Neural crest cell (in vitro differentiated cells): Measurements from ENCODE around the gene PRRG2. TPM values are rescaled to one million over a fixed set of nuclear protein-coding genes. Genes with fewer than 3 reads are reported as not detected.

Source experiments
- DNase-seq: peaks from one replicate; pipeline ENCODE4 v3.0.0; 2021; ENCODE audit warnings: low read depth, mixed read lengths, low spot score
- H3K27ac Mint-ChIP-seq: one replicate; pipeline ENCODE4 v1.8.0; 2021; ENCODE audit warnings: mild to moderate bottlenecking, mixed read lengths; ENCODE audit not compliant: unreplicated experiment
- H3K27me3 Mint-ChIP-seq: 2 replicates; pipeline ENCODE4 v1.8.0; 2021; ENCODE audit warnings: low read depth, mild to moderate bottlenecking, mixed read lengths
- H3K36me3 Mint-ChIP-seq: 2 replicates; pipeline ENCODE4 v1.8.0; 2021; ENCODE audit warnings: low read depth, mild to moderate bottlenecking, mixed read lengths
- H3K4me1 Mint-ChIP-seq: 2 replicates; pipeline ENCODE4 v1.8.0; 2021; ENCODE audit warnings: mixed read lengths
- H3K4me3 Mint-ChIP-seq: one replicate; pipeline ENCODE4 v1.8.0; 2021; ENCODE audit warnings: mild to moderate bottlenecking, mixed read lengths
- H3K9me3 Mint-ChIP-seq: 2 replicates; pipeline ENCODE4 v1.8.0; 2021; ENCODE audit warnings: mixed read lengths
- CTCF ChIP-seq: fragments of 200-600 bp; sonication (generic); conservative IDR thresholded peaks from 2 replicates; pipeline ENCODE4 v1.5.0; 2021; ENCODE audit warnings: antibody characterized with exemption, mild to moderate bottlenecking
- total RNA-seq: library from RNA; stranded (reverse); gene quantifications from 2 replicates; pipeline ENCODE4 v1.2.1, GENCODE V29; 2021

The PRRG2 gene
- total RNA-seq, 1 donor from 2014 or later, result 1.0 TPM

GRCh38 chr19:49573425-49573824, 7.7 kb upstream of the PRRG2 start:
- H3K9me3 Mint-ChIP-seq, result no peaks in the 10 kb centered on the region
- H3K4me1 Mint-ChIP-seq, result peaks cover 14% of the 10 kb centered on the region
- H3K36me3 Mint-ChIP-seq, result no peaks in the 10 kb centered on the region
- no peak overlapping the region for H3K4me3 Mint-ChIP-seq
- no peak for TF ChIP-seq CTCF
- H3K27ac Mint-ChIP-seq, result no peak overlapping the region
- no peak for DNase-seq
- H3K27me3 Mint-ChIP-seq, result no peaks in the 10 kb centered on the region

DNA sequence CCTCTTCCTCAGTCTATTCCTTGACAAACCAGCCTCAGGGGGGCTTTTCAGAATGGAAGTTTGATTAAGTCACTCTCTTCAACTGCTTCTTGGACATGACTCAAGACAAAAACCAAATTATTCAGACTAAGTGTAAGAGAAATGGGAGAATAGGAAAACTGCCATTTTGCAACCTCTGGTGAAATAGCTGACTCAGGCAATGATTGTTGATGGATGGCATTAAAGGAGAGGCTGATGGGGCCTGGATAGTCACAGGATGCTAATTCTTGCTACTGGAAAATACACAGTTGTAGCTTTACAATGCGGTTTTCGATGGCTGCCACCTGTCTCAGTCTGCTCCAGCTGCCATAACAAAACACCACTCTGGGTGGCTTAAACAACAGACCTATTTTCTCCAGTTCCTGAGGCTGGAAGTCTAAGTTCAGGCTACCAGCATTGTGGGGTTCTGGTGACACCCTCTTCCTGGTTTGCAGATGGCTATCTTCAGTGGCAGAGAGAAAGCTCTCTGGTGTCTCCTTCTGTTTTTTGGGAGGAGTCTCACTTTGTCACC, 6.8 kb upstream of the PRRG2 start:
- H3K4me3 Mint-ChIP-seq, result no peak overlapping the region
- H3K9me3 Mint-ChIP-seq, result no peaks in the 10 kb centered on the region
- no peak for TF ChIP-seq CTCF
- peak overlapping the region; percentile 57 for H3K27ac Mint-ChIP-seq
- no peaks in the 10 kb centered on the region for H3K27me3 Mint-ChIP-seq
- H3K4me1 Mint-ChIP-seq, result peaks cover 20% of the 10 kb centered on the region
- H3K36me3 Mint-ChIP-seq, result no peaks in the 10 kb centered on the region
- DNase-seq, result no peak

- no peaks in the 10 kb centered on the region for H3K9me3 Mint-ChIP-seq
- H3K27ac Mint-ChIP-seq, result no peak overlapping the region
- DNase-seq, result no peak
- peak overlapping the region; percentile 93 for H3K4me3 Mint-ChIP-seq
- no peaks in the 10 kb centered on the region for H3K36me3 Mint-ChIP-seq
- peaks cover 20% of the 10 kb centered on the region for H3K4me1 Mint-ChIP-seq
- no peak for TF ChIP-seq CTCF
- H3K27me3 Mint-ChIP-seq, result no peaks in the 10 kb centered on the region
Observed at GRCh38 chr19:49579193-49579592, 1.9 kb upstream of the PRRG2 start.

- no peak for DNase-seq
- Mint-ChIP-seq H3K36me3 (no peaks in the 10 kb centered on the region), H3K27ac (peak overlapping the region; percentile 89), H3K4me1 (peaks cover 20% of the 10 kb centered on the region), H3K27me3 (no peaks in the 10 kb centered on the region), H3K9me3 (no peaks in the 10 kb centered on the region), H3K4me3 (peak overlapping the region; percentile 93)
- TF ChIP-seq CTCF, result no peak
Observed at GRCh38 chr19:49579947-49580263, 1.2 kb upstream of the PRRG2 start.

GRCh38 chr19:49580264-49581006, 681 bp upstream of the PRRG2 start, which contains the start of gene NOSIP:
Gene NOSIP, minus strand, starts transcription at chr19:49580556. Its CDS starts 19,865 bp downstream, at chr19:49560691.
- Mint-ChIP-seq H3K36me3 (no peaks in the 10 kb centered on the region), H3K4me3 (peak within 1 kb of the TSS; percentile 93), H3K27me3 (no peaks in the 10 kb centered on the region), H3K9me3 (no peaks in the 10 kb centered on the region), H3K4me1 (peaks cover 20% of the 10 kb centered on the region), H3K27ac (peak within 1 kb of the TSS; percentile 89)
- DNase-seq, result peak; percentile 93
- TF ChIP-seq CTCF, result no peak
